CD14-positive monocyte (primary cell): ENCODE results near the gene ANKRD44. TPM values are rescaled to one million over a fixed set of nuclear protein-coding genes. Genes with fewer than 3 reads are reported as not detected.

ENCODE experiments used
- DNase-seq, 3 donors: peaks; one replicate each; pipeline ENCODE4 v3.0.0-alpha.2; 2011 to 2022
- H2AFZ ChIP-seq: 2 replicates; pipeline ENCODE4 v1.6.0; 2012; ENCODE audit warnings: mild to moderate bottlenecking, low read depth, low read length, inconsistent platforms; ENCODE audit not compliant: insufficient read depth, poor library complexity, severe bottlenecking
- H3K27ac ChIP-seq, 2 donors: 1 replicate in 1 of 2; 2 replicates in 1 of 2; pipeline ENCODE4 v1.5.1; 2012 to 2013; ENCODE audit warnings: low read length in 2 of 2, control low read depth in 1 of 2, inconsistent platforms in 1 of 2, low read depth in 1 of 2, mild to moderate bottlenecking in 1 of 2
- H3K27me3 ChIP-seq, 2 donors: one replicate each; pipeline versions ENCODE4 v1.6.0 to v1.6.1; 2011 to 2013; ENCODE audit warnings: low read length in 2 of 2; ENCODE audit not compliant: control insufficient read depth in 2 of 2, insufficient read depth in 2 of 2
- H3K36me3 ChIP-seq, 2 donors: replicated peaks in 1 of 2; 1 replicate in 1 of 2; 2 replicates in 1 of 2; pipeline versions ENCODE4 v1.5.1 to v1.6.1; 2012 to 2013; ENCODE audit warnings: low read length in 2 of 2, control low read depth in 1 of 2, inconsistent platforms in 1 of 2, mild to moderate bottlenecking in 1 of 2; ENCODE audit not compliant: insufficient read depth in 2 of 2, control insufficient read depth in 1 of 2
- H3K4me1 ChIP-seq, 2 donors: 1 replicate in 1 of 2; 2 replicates in 1 of 2; pipeline versions ENCODE4 v1.5.1 to v1.6.1; 2012 to 2013; ENCODE audit warnings: low read length in 2 of 2, control low read depth in 1 of 2, inconsistent platforms in 1 of 2, mild to moderate bottlenecking in 1 of 2, moderate library complexity in 1 of 2; ENCODE audit not compliant: insufficient read depth in 2 of 2, control insufficient read depth in 1 of 2
- H3K4me2 ChIP-seq: replicated peaks from 2 replicates; pipeline ENCODE3; 2012; ENCODE audit warnings: low read length, moderate library complexity, mild to moderate bottlenecking; ENCODE audit not compliant: poor library complexity, severe bottlenecking; ENCODE audit errors: extremely low read depth
- H3K4me3 ChIP-seq, 3 experiments: fragments of 200-600 bp in 1 of 3; sonication (generic) in 1 of 3; replicated peaks in 1 of 3; 1 replicate in 2 of 3; 2 replicates in 1 of 3; pipeline ENCODE4 v1.5.1; 2011 to 2013; ENCODE audit warnings: low read length in 3 of 3, mild to moderate bottlenecking in 3 of 3, control low read depth in 2 of 3, low read depth in 2 of 3, inconsistent platforms in 1 of 3, moderate library complexity in 1 of 3
- H3K79me2 ChIP-seq: 2 replicates; pipeline ENCODE4 v1.6.0; 2012; ENCODE audit warnings: mild to moderate bottlenecking, control low read depth, inconsistent platforms, low read length, moderate library complexity; ENCODE audit not compliant: insufficient read depth
- H3K9ac ChIP-seq: 2 replicates; pipeline ENCODE4 v1.6.0; 2017; ENCODE audit warnings: low read length, mild to moderate bottlenecking; ENCODE audit not compliant: insufficient read depth, poor library complexity, severe bottlenecking
- H3K9me3 ChIP-seq, 2 donors: replicated peaks in 1 of 2; 1 replicate in 1 of 2; 2 replicates in 1 of 2; pipeline versions ENCODE4 v1.5.1 to v1.6.1; 2012 to 2013; ENCODE audit warnings: low read length in 2 of 2, control low read depth in 1 of 2; ENCODE audit not compliant: control insufficient read depth in 1 of 2, insufficient read depth in 1 of 2
- H4K20me1 ChIP-seq: 2 replicates; pipeline ENCODE4 v1.6.0; 2012; ENCODE audit warnings: mild to moderate bottlenecking, low read length, control low read depth, moderate library complexity; ENCODE audit not compliant: insufficient read depth
- H3K27ac Mint-ChIP-seq, 7 donors: one replicate each; pipeline ENCODE4 v1.8.0; 2020; ENCODE audit warnings: mild to moderate bottlenecking in 7 of 7, mixed read lengths in 7 of 7, moderate library complexity in 6 of 7, inconsistent platforms in 2 of 7
- H3K27me3 Mint-ChIP-seq, 3 donors: one replicate each; pipeline ENCODE4 v1.8.0; 2021 to 2022; ENCODE audit warnings: low read depth in 3 of 3, mild to moderate bottlenecking in 3 of 3, mixed read lengths in 3 of 3, moderate library complexity in 3 of 3, inconsistent platforms in 1 of 3
- H3K36me3 Mint-ChIP-seq, 2 donors: one replicate each; pipeline ENCODE4 v1.8.0; 2020; ENCODE audit warnings: mixed read lengths in 2 of 2, inconsistent platforms in 1 of 2, mild to moderate bottlenecking in 1 of 2
- H3K4me1 Mint-ChIP-seq: one replicate; pipeline ENCODE4 v1.8.0; 2020; ENCODE audit warnings: mild to moderate bottlenecking, mixed read lengths
- H3K4me3 Mint-ChIP-seq, 2 donors: one replicate each; pipeline ENCODE4 v1.8.0; 2020; ENCODE audit warnings: mild to moderate bottlenecking in 2 of 2, mixed read lengths in 2 of 2, moderate library complexity in 1 of 2
- H3K9me3 Mint-ChIP-seq, 7 donors: one replicate each; pipeline ENCODE4 v1.8.0; 2020 to 2022; ENCODE audit warnings: mixed read lengths in 7 of 7, mild to moderate bottlenecking in 6 of 7, moderate library complexity in 6 of 7, inconsistent platforms in 2 of 7
- WGBS: methylation state at CpG from one replicate; pipeline ENCODE4 v1.1.5; 2013; ENCODE audit warnings: missing lambda C conversion rate; ENCODE audit not compliant: insufficient coverage; 5-methylcytosine and 5-hydroxymethylcytosine counted together
- intact Hi-C, 2 donors: fragments of 100-400 bp; cut with micrococcal nuclease; formaldehyde crosslinking; loops; one replicate each; pipeline versions ENCODE4 v1.15.0 to v1.15.1; 2023
- polyA plus RNA-seq, 3 donors: library from polyadenylated mRNA; depleted of rRNA in 1 of 3; unstranded in 2 of 3; stranded (reverse) in 1 of 3; fragments of 300-500 nt in 2 of 3; fragments of >200 nt in 1 of 3; fragmentation: Illumina TruSeq in 2 of 3; gene quantifications; 1 replicate in 2 of 3; 2 replicates in 1 of 3; pipeline ENCODE4 v1.2.3, GENCODE V29; 2012 to 2021
- TF ChIP-seq, protein P1 (sequence below): fragments of 200-600 bp; IDR thresholded peaks from one replicate; pipeline ENCODE4 v1.8.0; 2022; ENCODE audit warnings: antibody characterized with exemption, mild to moderate bottlenecking

The ANKRD44 gene
- polyA plus RNA-seq, 3 donors = 55.7 to 91.9 (median 64.9) TPM

DNA sequence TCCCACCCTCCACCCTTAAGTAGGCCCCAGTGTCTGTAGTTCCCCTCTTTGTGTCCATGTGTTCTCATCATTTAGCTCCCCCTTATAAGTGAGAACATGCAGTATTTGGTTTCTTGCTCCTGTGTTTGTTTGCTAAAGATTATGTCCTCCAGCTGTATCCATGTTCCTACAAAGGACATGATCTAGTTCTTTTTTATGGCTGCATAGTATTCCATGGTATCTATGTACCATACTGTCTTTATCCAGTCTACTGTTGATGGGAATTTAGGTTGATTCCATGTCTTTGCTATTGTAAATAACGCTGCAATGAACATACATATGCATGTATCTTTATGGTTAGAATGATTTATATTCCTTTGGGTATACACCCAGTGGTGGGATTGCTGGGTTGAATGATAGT is 233.9 kb downstream of the ANKRD44 start:
- Histone ChIP-seq H3K9me3 (no peaks in the 10 kb centered on the region), H3K79me2 (no peaks in the 10 kb centered on the region), H3K4me2 (no peak overlapping the region), H3K4me1 (peaks cover 12 to 15% of the 10 kb centered on the region in 2 donors), H3K36me3 (peaks cover 78 to 95% of the 10 kb centered on the region in 2 donors), H3K27me3 (no peaks in the 10 kb centered on the region), H2AFZ (no peak overlapping the region), H3K27ac (no peak overlapping the region), H3K9ac (no peak overlapping the region), H3K4me3 (no peak overlapping the region), H4K20me1 (peaks cover 42% of the 10 kb centered on the region)
- Mint-ChIP-seq H3K27me3 (no peaks in the 10 kb centered on the region), H3K27ac (no peak overlapping the region), H3K9me3 (peaks cover 0 to 5% (median 0%) of the 10 kb centered on the region in 7 donors), H3K4me3 (no peak overlapping the region), H3K36me3 (peaks cover 78 to 88% of the 10 kb centered on the region in 2 donors), H3K4me1 (peaks cover 12% of the 10 kb centered on the region)
- intact Hi-C loops = loop anchor here in 1 of 2 donors (10.0 kb wide), 1 partner anchor 308 kb away; no protein-coding TSS in a partner anchor
- WGBS = no CpG with 5 or more reads among the region's 1 CpG
- DNase-seq = no peak
- TF ChIP-seq, protein P1, sequence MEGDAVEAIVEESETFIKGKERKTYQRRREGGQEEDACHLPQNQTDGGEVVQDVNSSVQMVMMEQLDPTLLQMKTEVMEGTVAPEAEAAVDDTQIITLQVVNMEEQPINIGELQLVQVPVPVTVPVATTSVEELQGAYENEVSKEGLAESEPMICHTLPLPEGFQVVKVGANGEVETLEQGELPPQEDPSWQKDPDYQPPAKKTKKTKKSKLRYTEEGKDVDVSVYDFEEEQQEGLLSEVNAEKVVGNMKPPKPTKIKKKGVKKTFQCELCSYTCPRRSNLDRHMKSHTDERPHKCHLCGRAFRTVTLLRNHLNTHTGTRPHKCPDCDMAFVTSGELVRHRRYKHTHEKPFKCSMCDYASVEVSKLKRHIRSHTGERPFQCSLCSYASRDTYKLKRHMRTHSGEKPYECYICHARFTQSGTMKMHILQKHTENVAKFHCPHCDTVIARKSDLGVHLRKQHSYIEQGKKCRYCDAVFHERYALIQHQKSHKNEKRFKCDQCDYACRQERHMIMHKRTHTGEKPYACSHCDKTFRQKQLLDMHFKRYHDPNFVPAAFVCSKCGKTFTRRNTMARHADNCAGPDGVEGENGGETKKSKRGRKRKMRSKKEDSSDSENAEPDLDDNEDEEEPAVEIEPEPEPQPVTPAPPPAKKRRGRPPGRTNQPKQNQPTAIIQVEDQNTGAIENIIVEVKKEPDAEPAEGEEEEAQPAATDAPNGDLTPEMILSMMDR = no peak

DNA sequence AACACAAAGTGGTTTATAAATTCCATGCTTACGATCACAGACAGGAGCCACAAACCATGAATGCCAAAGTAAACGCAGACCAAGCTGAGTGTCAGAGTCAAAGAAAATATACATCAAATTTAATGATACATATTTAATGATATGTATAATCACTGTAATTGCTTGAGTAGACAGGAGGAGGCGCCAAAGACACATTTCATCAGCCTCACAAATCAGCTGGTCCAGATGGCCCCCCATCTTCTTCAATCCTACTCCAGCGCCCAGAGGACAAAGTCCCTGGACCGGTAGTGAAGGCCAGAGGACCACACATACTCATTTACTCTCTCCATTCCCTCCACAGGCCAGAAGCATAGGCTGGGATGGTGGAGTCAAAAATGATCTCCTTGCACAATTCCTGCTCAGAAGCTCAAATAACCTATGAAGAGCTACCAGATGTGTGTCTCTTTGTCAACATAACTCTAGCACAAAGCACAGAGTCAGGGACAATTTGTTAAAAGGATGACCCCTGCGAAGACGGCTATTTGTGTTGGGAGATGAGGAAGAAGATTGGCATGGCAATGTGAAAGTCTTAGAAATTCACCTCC is 234.7 kb downstream of the ANKRD44 start:
- H3K4me2 ChIP-seq = no peak overlapping the region
- peaks cover 84 to 100% of the 10 kb centered on the region in 2 donors for H3K36me3 ChIP-seq
- no peak overlapping the region for H3K27ac ChIP-seq
- H3K79me2 ChIP-seq = no peaks in the 10 kb centered on the region
- H3K27me3 ChIP-seq = no peaks in the 10 kb centered on the region
- peaks cover 39% of the 10 kb centered on the region for H4K20me1 ChIP-seq
- peaks cover 0 to 5% (median 0%) of the 10 kb centered on the region in 7 donors for H3K9me3 Mint-ChIP-seq
- peak in 2 of 3 donors; percentile 20 to 23 for DNase-seq
- H3K9me3 ChIP-seq = no peaks in the 10 kb centered on the region
- no peaks in the 10 kb centered on the region for H3K27me3 Mint-ChIP-seq
- no peak overlapping the region for H3K4me3 ChIP-seq
- WGBS = no CpG with 5 or more reads among the region's 7 CpGs
- no peak overlapping the region for H2AFZ ChIP-seq
- H3K9ac ChIP-seq = no peak overlapping the region
- intact Hi-C loops = loop anchor here in 1 of 2 donors (10.0 kb wide), 1 partner anchor 309 kb away; no protein-coding TSS in a partner anchor
- peaks cover 8% of the 10 kb centered on the region for H3K4me1 Mint-ChIP-seq
- TF ChIP-seq, protein P1 = peak; percentile 68
- H3K27ac Mint-ChIP-seq = peak overlapping the region in 1 of 7 donors; percentile 20
- H3K4me1 ChIP-seq = peaks cover 4 to 7% of the 10 kb centered on the region in 2 donors
- H3K36me3 Mint-ChIP-seq = peaks cover 80 to 92% of the 10 kb centered on the region in 2 donors
- no peak overlapping the region for H3K4me3 Mint-ChIP-seq
